ENCODE data around the gene MLIP.

The MLIP gene

GRCh38 chr6:54291738-54292137 is 180.5 kb downstream of the MLIP start:
- H3K4me3 ChIP-seq (ENCODE audit: low read depth, low read length): no peak overlapping the region
- TF ChIP-seq, protein P1, sequence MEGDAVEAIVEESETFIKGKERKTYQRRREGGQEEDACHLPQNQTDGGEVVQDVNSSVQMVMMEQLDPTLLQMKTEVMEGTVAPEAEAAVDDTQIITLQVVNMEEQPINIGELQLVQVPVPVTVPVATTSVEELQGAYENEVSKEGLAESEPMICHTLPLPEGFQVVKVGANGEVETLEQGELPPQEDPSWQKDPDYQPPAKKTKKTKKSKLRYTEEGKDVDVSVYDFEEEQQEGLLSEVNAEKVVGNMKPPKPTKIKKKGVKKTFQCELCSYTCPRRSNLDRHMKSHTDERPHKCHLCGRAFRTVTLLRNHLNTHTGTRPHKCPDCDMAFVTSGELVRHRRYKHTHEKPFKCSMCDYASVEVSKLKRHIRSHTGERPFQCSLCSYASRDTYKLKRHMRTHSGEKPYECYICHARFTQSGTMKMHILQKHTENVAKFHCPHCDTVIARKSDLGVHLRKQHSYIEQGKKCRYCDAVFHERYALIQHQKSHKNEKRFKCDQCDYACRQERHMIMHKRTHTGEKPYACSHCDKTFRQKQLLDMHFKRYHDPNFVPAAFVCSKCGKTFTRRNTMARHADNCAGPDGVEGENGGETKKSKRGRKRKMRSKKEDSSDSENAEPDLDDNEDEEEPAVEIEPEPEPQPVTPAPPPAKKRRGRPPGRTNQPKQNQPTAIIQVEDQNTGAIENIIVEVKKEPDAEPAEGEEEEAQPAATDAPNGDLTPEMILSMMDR (conservative IDR thresholded peaks at IDR 0.05; ENCODE audit: low read depth, low read length): no peak
- DNase-seq (ENCODE audit: low read depth): peak; percentile 57

DNA sequence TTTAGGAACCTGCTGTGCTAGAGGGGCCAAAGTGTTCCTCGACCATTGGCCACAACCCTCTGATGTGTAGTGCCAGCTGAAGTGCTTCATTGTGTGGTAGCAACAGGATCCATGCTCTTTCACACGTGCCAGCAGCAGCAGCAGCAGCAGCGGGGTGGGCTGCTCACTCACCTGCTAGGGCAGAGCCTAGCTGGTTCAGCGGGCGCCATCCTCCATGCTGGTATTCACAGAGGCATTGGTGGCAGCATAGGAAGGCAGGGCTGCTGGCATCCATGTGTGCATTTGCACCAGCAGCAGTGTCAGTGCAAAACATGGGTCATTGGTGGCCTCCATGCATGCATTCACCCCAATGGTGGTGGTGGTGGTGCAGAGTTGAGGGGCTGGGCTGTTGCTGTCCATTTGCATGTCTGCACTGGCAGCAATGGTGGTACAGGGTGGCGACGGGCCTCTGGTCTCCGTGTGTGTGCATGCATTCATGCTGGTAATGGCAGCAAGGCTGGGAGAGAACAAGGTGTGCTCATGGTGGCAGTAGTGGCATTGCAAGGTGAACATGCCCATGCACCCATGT is 183.8 kb downstream of the MLIP start:
- TF ChIP-seq, protein P1 (conservative IDR thresholded peaks at IDR 0.05; ENCODE audit: low read depth, low read length): no peak
- no peak for DNase-seq (ENCODE audit: low read depth)

DNA sequence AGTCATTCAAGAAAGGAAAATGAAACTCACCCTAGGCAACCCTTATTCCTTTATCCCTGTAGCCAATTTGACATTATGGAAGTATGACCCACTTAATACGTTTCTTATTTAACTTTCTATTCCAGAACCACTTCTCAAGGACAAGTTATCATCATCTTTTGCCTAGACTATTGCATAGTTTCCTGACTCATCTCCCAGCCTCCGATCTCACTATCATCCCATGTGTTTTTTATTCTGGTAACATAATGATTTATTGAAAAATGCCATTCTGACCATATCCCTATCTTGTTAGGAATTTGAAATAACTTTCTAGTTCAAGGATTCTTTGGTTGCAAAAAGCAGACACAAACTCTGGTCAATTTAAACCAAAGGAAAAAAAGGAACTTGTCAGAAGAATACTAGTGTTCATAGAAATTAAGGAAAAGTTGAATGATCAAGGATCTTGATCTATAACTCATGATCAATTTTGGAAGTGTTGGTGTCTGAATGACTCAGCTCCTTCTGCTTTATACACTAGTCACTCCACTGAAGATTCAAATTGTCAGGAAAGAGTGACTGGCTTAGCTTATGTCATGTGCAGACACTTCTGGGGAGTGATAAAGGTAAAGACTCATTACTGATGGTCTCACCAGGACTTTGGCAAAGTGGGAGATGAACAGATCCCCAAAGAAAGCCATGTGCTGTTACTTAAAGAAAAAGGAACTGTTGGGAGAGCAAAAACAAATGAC is 188.5 kb downstream of the MLIP start:
- no peak overlapping the region for H3K4me3 ChIP-seq (ENCODE audit: low read depth, low read length)
- TF ChIP-seq, protein P1 (conservative IDR thresholded peaks at IDR 0.05; ENCODE audit: low read depth, low read length): no peak
- DNase-seq (ENCODE audit: low read depth): no peak

More for the DNA sequence above, 183.8 kb downstream of the MLIP start:
- H3K4me3 ChIP-seq (ENCODE audit: low read depth, low read length): no peak overlapping the region

DNA sequence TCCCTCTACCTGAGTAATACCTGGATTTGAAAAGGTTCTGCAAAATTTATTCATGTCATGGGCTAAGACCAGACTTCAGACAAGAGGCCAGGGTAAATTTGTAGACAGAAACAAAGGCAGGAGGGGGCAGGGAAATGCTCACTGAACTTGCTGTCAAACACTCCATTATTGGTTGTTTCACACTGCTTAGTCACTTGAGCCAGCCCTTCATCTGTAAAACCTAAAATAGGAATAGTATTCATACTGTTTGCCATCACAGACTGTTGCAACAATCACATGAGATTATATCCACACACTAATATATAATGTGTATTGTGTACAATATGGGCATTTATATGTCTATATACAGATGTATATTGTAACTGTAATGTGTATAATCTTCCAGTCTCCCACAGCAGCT is 190.5 kb downstream of the MLIP start:
- TF ChIP-seq, protein P1 (conservative IDR thresholded peaks at IDR 0.05; ENCODE audit: low read depth, low read length): no peak
- DNase-seq (ENCODE audit: low read depth): no peak
- H3K4me3 ChIP-seq (ENCODE audit: low read depth, low read length): no peak overlapping the region

DNA sequence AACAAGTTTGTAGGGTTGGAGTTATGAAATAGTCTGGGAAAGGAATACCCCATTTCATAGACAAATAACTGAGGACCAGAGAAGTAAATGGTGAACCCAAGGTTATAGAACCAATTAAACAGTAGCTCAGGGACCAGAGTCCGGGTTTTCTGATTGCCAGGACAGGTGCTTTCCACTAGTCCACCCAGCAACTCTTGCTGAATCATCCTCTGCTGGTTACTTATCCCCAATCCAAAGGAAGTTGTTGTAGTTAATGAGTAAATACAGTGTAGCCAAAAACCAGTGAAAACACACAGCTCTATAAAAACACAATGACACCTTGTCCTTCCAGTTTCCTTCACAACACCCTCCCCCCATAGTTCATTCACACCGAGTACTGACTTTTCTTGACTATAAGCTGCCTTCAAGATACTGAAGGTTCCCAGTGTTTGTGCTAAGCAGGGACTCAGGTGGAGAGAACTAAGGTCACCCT is 196.2 kb downstream of the MLIP start:
- H3K4me3 ChIP-seq (ENCODE audit: low read depth, low read length): no peak overlapping the region
- TF ChIP-seq, protein P1 (conservative IDR thresholded peaks at IDR 0.05; ENCODE audit: low read depth, low read length): no peak
- DNase-seq (ENCODE audit: low read depth): no peak

DNA sequence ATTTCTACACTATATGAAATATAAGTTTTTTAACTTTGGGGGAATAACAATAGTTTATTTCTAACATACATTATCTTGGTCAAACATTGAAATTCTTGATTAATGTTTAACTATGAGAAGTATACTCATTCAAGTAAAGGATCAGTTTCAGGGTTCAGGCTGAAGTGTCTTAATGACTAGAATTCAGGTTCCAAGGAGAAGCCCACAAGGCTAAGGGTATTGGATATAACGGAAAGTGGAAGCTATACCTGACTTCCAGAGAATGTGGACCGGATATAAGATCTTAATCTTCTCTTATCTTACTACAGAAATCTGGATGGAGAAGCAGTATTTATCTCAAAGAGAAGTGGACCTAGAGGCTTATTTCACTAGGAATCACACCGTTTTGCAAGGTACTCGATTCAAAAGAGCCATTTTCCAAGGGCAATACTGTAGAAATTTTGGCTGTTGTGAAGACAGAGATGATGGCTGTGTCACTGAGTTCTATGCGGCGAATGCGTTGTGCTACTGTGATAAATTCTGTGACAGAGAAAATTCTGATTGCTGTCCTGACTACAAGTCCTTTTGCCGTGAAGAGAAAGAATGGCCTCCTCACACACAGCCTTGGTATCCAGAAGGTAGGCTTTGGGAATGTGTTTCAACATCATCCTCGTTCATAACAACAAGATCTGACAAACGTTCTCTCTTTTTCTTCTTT is 197.2 kb downstream of the MLIP start, which contains the start of gene TINAG:
TINAG (plus strand) TSS at position 153 of the 697 bp plus-strand sequence; CDS start at position 263, 110 bp downstream.
- TF ChIP-seq, protein P1 (conservative IDR thresholded peaks at IDR 0.05; ENCODE audit: low read depth, low read length): no peak
- DNase-seq (ENCODE audit: low read depth): no peak
- H3K4me3 ChIP-seq (ENCODE audit: low read depth, low read length): no peak within 1 kb of the TSS
